IMR-90 (cell line): Measurements from ENCODE around the gene DCLRE1B. TPM values are rescaled to one million over a fixed set of nuclear protein-coding genes. Genes with fewer than 3 reads are reported as not detected.
A peak's percentile ranks its signal among the peaks of the same experiment; 100 is the strongest.

Source experiments
- ATAC-seq: fragments of 200-7000 bp; cut with Tn5 transposase; 2 replicates; pipeline ENCODE4 v1.9.1; 2020; ENCODE audit warnings: low read depth, mild to moderate bottlenecking, moderate library complexity
- BruUV-seq: library from RNA; stranded (reverse); fragments of 400-500 nt; replicated peaks from 2 replicates; lab custom pipeline; 2021; lab: Mats Ljungman, UMichigan
- CTCF ChIA-PET: fragments of 300-600 bp; formaldehyde crosslinking; extraction: SDS; loops from one replicate; lab custom pipeline; 2021; ENCODE audit warnings: antibody characterized with exemption; lab: Yijun Ruan, JAX
- POLR2A ChIA-PET: fragments of 300-600 bp; sonication (Branson Sonifier 250); formaldehyde crosslinking; loops from one replicate; lab custom pipeline; 2022; ENCODE audit warnings: antibody characterized with exemption; ENCODE audit not compliant: unreplicated experiment; lab: Charles Lee
- DNase-seq: peaks from one replicate; pipeline ENCODE4 v3.0.0; 2013
- H2AFZ ChIP-seq: replicated peaks from 2 replicates; pipeline ENCODE3; 2013; ENCODE audit warnings: low read length, mild to moderate bottlenecking; ENCODE audit not compliant: poor library complexity
- H2AK5ac ChIP-seq: 2 replicates; pipeline ENCODE4 v1.6.1; 2013; ENCODE audit warnings: low read depth, low read length, inconsistent platforms
- H2AK9ac ChIP-seq: replicated peaks from 2 replicates; pipeline ENCODE3; 2013; ENCODE audit warnings: mild to moderate bottlenecking, low read depth, low read length, moderate library complexity; ENCODE audit not compliant: poor library complexity
- H2BK120ac ChIP-seq: 2 replicates; pipeline ENCODE4 v1.6.1; 2013; ENCODE audit warnings: low read depth, low read length, inconsistent platforms
- H2BK15ac ChIP-seq: 3 replicates; pipeline ENCODE4 v1.6.1; 2013; ENCODE audit warnings: low read depth, low read length, inconsistent platforms
- H2BK20ac ChIP-seq: 2 replicates; pipeline ENCODE4 v1.6.1; 2013; ENCODE audit warnings: low read depth, mild to moderate bottlenecking, inconsistent platforms, low read length, moderate library complexity
- H2BK5ac ChIP-seq: 2 replicates; pipeline ENCODE4 v1.6.1; 2013; ENCODE audit warnings: mild to moderate bottlenecking, low read depth, low read length, inconsistent platforms; ENCODE audit not compliant: poor library complexity, severe bottlenecking
- H3K14ac ChIP-seq: replicated peaks from 2 replicates; pipeline ENCODE4 v1.6.1; 2013; ENCODE audit warnings: low read depth, low read length, inconsistent platforms
- H3K18ac ChIP-seq: 2 replicates; pipeline ENCODE4 v1.6.1; 2013; ENCODE audit warnings: low read depth, low read length, control low read depth
- H3K23ac ChIP-seq: 2 replicates; pipeline ENCODE4 v1.6.1; 2013; ENCODE audit warnings: low read depth, low read length, inconsistent platforms
- H3K27ac ChIP-seq: 2 replicates; pipeline ENCODE4 v1.5.1; 2013; ENCODE audit warnings: mild to moderate bottlenecking, control low read depth, low read length; ENCODE audit not compliant: insufficient read depth
- H3K27me3 ChIP-seq: 2 replicates; pipeline ENCODE4 v1.6.1; 2013; ENCODE audit warnings: low read length; ENCODE audit not compliant: control insufficient read depth, insufficient read depth
- H3K36me3 ChIP-seq: 2 replicates; pipeline ENCODE4 v1.6.1; 2013; ENCODE audit warnings: low read length, mixed read lengths; ENCODE audit not compliant: control insufficient read depth, insufficient read depth
- H3K4ac ChIP-seq: 2 replicates; pipeline ENCODE4 v1.6.1; 2013; ENCODE audit warnings: low read depth, low read length, inconsistent platforms
- H3K4me1 ChIP-seq: 2 replicates; pipeline ENCODE4 v1.6.1; 2013; ENCODE audit warnings: low read length, mixed read lengths; ENCODE audit not compliant: control insufficient read depth, insufficient read depth
- H3K4me2 ChIP-seq: 2 replicates; pipeline ENCODE4 v1.6.1; 2013; ENCODE audit warnings: low read depth, mild to moderate bottlenecking, control low read depth, low read length, moderate library complexity
- H3K4me3 ChIP-seq: 2 replicates; pipeline ENCODE4 v1.5.1; 2013; ENCODE audit warnings: low read depth, mild to moderate bottlenecking, control low read depth, low read length, moderate library complexity; ENCODE audit not compliant: insufficient read depth
- H3K56ac ChIP-seq: 2 replicates; pipeline ENCODE4 v1.6.1; 2013; ENCODE audit warnings: low read length, inconsistent platforms; ENCODE audit not compliant: insufficient read depth; ENCODE audit errors: extremely low read depth
- H3K79me1 ChIP-seq, 2 experiments: 2 replicates each; pipeline ENCODE4 v1.6.1; 2013; ENCODE audit warnings: low read length in 2 of 2, inconsistent platforms in 1 of 2, low read depth in 1 of 2
- H3K9ac ChIP-seq: 2 replicates; pipeline ENCODE4 v1.6.1; 2013; ENCODE audit warnings: low read depth, low read length, control low read depth
- H3K9me1 ChIP-seq: 2 replicates; pipeline ENCODE4 v1.6.1; 2013; ENCODE audit warnings: low read length, inconsistent platforms; ENCODE audit not compliant: insufficient read depth
- H3K9me3 ChIP-seq: 2 replicates; pipeline ENCODE4 v1.6.1; 2013; ENCODE audit warnings: low read length; ENCODE audit not compliant: control insufficient read depth, insufficient read depth
- H4K20me1 ChIP-seq: 2 replicates; pipeline ENCODE4 v1.6.1; 2013; ENCODE audit warnings: low read length, inconsistent platforms; ENCODE audit not compliant: insufficient read depth
- H4K5ac ChIP-seq: 2 replicates; pipeline ENCODE4 v1.6.1; 2013; ENCODE audit warnings: mild to moderate bottlenecking, low read depth, low read length, control low read depth
- H4K8ac ChIP-seq, 2 experiments: 2 replicates each; pipeline ENCODE4 v1.6.1; 2013; ENCODE audit warnings: low read depth in 2 of 2, low read length in 2 of 2, control low read depth in 1 of 2, inconsistent platforms in 1 of 2
- H4K91ac ChIP-seq: 2 replicates; pipeline ENCODE4 v1.6.1; 2013; ENCODE audit warnings: low read depth, low read length, inconsistent platforms; ENCODE audit not compliant: insufficient read depth
- BHLHE40 ChIP-seq: fragments of 150-350 bp; IDR thresholded peaks from 2 replicates; pipeline ENCODE4 v1.6.1; 2016; ENCODE audit warnings: mild to moderate bottlenecking, low read depth, low read length
- CEBPB ChIP-seq: IDR thresholded peaks from 2 replicates; pipeline ENCODE4 v1.6.1; 2012; ENCODE audit warnings: low read depth, low read length, improper control_type of control experiment
- CHD1 ChIP-seq: IDR thresholded peaks from 2 replicates; pipeline ENCODE4 v1.6.1; 2012; ENCODE audit warnings: low read depth, low read length, improper control_type of control experiment
- CTCF ChIP-seq: conservative IDR thresholded peaks from 2 replicates; pipeline ENCODE4 v1.5.1; 2012; ENCODE audit warnings: mild to moderate bottlenecking, low read depth, low read length, improper control_type of control experiment
- ELK1 ChIP-seq: fragments of 150-350 bp; IDR thresholded peaks from 2 replicates; pipeline ENCODE4 v1.6.1; 2016; ENCODE audit warnings: low read depth, mild to moderate bottlenecking, low read length, moderate library complexity, borderline replicate concordance
- FOS ChIP-seq: fragments of 150-350 bp; IDR thresholded peaks from 2 replicates; pipeline ENCODE4 v1.6.1; 2016; ENCODE audit warnings: low read depth, low read length
- MAFK ChIP-seq: IDR thresholded peaks from 2 replicates; pipeline ENCODE4 v1.6.1; 2012; ENCODE audit warnings: low read depth, low read length, improper control_type of control experiment
- MAZ ChIP-seq: IDR thresholded peaks from 2 replicates; pipeline ENCODE4 v1.6.1; 2012; ENCODE audit warnings: low read depth, mild to moderate bottlenecking, low read length, improper control_type of control experiment, moderate library complexity, borderline replicate concordance
- MXI1 ChIP-seq: IDR thresholded peaks from 2 replicates; pipeline ENCODE4 v1.6.1; 2012; ENCODE audit warnings: low read depth, mild to moderate bottlenecking, low read length, moderate library complexity, borderline replicate concordance
- NFE2L2 ChIP-seq: fragments of 150-350 bp; IDR thresholded peaks from 2 replicates; pipeline ENCODE4 v1.6.1; 2016; ENCODE audit warnings: low read depth, mild to moderate bottlenecking, low read length
- POLR2A ChIP-seq: IDR thresholded peaks from 2 replicates; pipeline ENCODE4 v1.6.1; 2012; ENCODE audit warnings: mild to moderate bottlenecking, low read depth, low read length
- RAD21 ChIP-seq: IDR thresholded peaks from 2 replicates; pipeline ENCODE4 v1.6.1; 2012; ENCODE audit warnings: low read length, improper control_type of control experiment
- RCOR1 ChIP-seq: IDR thresholded peaks from 2 replicates; pipeline ENCODE4 v1.6.1; 2012; ENCODE audit warnings: mild to moderate bottlenecking, low read length, improper control_type of control experiment; ENCODE audit not compliant: insufficient replicate concordance
- RFX5 ChIP-seq: IDR thresholded peaks from 2 replicates; pipeline ENCODE4 v1.8.0; 2012; ENCODE audit warnings: low read depth, mild to moderate bottlenecking, low read length, moderate library complexity
- SMC3 ChIP-seq: fragments of 150-350 bp; IDR thresholded peaks from 2 replicates; pipeline ENCODE4 v1.6.1; 2016; ENCODE audit warnings: low read depth, mild to moderate bottlenecking, antibody characterized with exemption, low read length, moderate library complexity
- USF2 ChIP-seq: fragments of 150-350 bp; IDR thresholded peaks from 2 replicates; pipeline ENCODE4 v1.6.1; 2017; ENCODE audit warnings: mild to moderate bottlenecking, antibody characterized with exemption, low read length, low read depth
- dilution Hi-C: fragments of 300-500 bp; cut with HindIII; formaldehyde crosslinking; loops from one replicate; pipeline ENCODE4 v1.14.3; 2018; ENCODE audit warnings: low sequenced_read_pairs; ENCODE audit not compliant: unreplicated experiment
- in situ Hi-C: fragments of 300-500 bp; cut with MboI; formaldehyde crosslinking; loops from 3 replicates; pipeline ENCODE4 v1.14.3; 2019; ENCODE audit warnings: low sequenced_read_pairs, inconsistent platforms, mixed read lengths
- intact Hi-C: fragments of 100-400 bp; cut with micrococcal nuclease; formaldehyde crosslinking; loops from 2 replicates; pipeline ENCODE4 v1.10.0; 2022
- polyA plus RNA-seq, 3 experiments: library from polyadenylated mRNA; depleted of rRNA; stranded (reverse); fragments of >200 nt; gene quantifications; 2 replicates each; pipeline ENCODE4 v1.2.3, GENCODE V29; 2012; ENCODE audit warnings: low replicate concordance in 1 of 3
- total RNA-seq: library from RNA; depleted of rRNA; stranded (reverse); fragments of >200 nt; gene quantifications from 2 replicates; pipeline ENCODE4 v1.2.3, GENCODE V29; 2012

DCLRE1B gene
- total and polyA plus RNA-seq, 2 of the 4 experiments (the other 2 are of a cell fraction) = 4.9 to 6.1 TPM

- H3K4ac ChIP-seq = no peak overlapping the region
- TF ChIP-seq CEBPB (no peak), MAZ (no peak), RFX5 (no peak), RCOR1 (no peak), USF2 (no peak), RAD21 (no peak), NFE2L2 (no peak), FOS (no peak), BHLHE40 (no peak), MXI1 (no peak), CHD1 (no peak), CTCF (no peak), ELK1 (no peak), SMC3 (no peak), MAFK (no peak), POLR2A (no peak)
- peaks cover 16% of the 10 kb centered on the region for H3K36me3 ChIP-seq
- no peaks in the 10 kb centered on the region for H3K9me3 ChIP-seq
- no peaks in the 10 kb centered on the region for H3K9me1 ChIP-seq
- peaks cover 16 to 20% of the 10 kb centered on the region in 2 experiments for H3K79me1 ChIP-seq
- no peak overlapping the region for H2AK9ac ChIP-seq
- in situ Hi-C loops (no loop called here), intact Hi-C loops (no loop called here), dilution Hi-C loops (no loop called here)
- no peaks in the 10 kb centered on the region for H4K20me1 ChIP-seq
- no peak overlapping the region for H2BK120ac ChIP-seq
- H2BK5ac ChIP-seq = no peak overlapping the region
- no peak overlapping the region for H4K5ac ChIP-seq
- H3K4me1 ChIP-seq = no peaks in the 10 kb centered on the region
- no peak overlapping the region for H2BK15ac ChIP-seq
- DNase-seq (peak; percentile 23), ATAC-seq (peak; percentile 32; the same call in 1 of the 2 replicates)
- H4K8ac ChIP-seq = no peak overlapping the region
- H2AFZ ChIP-seq = no peak overlapping the region
- no peaks in the 10 kb centered on the region for H3K27me3 ChIP-seq
- ChIA-PET POLR2A (no interaction called here), CTCF (interaction anchor here (0.7 kb wide), 1 partner anchor 1182 kb away, joined by 3 read pairs; no protein-coding TSS in a partner anchor)
- no peak overlapping the region for H3K4me2 ChIP-seq
- BruUV-seq = no TSS peak
- H3K9ac ChIP-seq = no peak overlapping the region
- H3K56ac ChIP-seq = no peak overlapping the region
- H3K18ac ChIP-seq = no peak overlapping the region
- H3K4me3 ChIP-seq = no peak overlapping the region
- H3K27ac ChIP-seq = no peak overlapping the region
- H2AK5ac ChIP-seq = no peak overlapping the region
- H4K91ac ChIP-seq = no peak overlapping the region
- H2BK20ac ChIP-seq = no peak overlapping the region
- no peak overlapping the region for H3K14ac ChIP-seq
- H3K23ac ChIP-seq = no peak overlapping the region
These were observed 6.0 kb upstream of the DCLRE1B start for GRCh38 chr1:113899111-113899510.
